Choroid plexus epithelial cell (primary cell): ENCODE results near the gene KCNQ1.

Source experiments
- DNase-seq: peaks from one replicate; pipeline ENCODE4 v3.0.0-alpha.2; 2010; ENCODE audit warnings: low read depth
- H3K4me3 ChIP-seq: 2 replicates; pipeline ENCODE4 v1.5.1; 2011; ENCODE audit warnings: low read depth, mild to moderate bottlenecking, control low read depth, low read length, moderate library complexity
- CTCF ChIP-seq: conservative IDR thresholded peaks from 2 replicates; pipeline ENCODE4 v1.5.1; 2011; ENCODE audit warnings: low read depth, mild to moderate bottlenecking, control low read depth, inconsistent platforms, low read length, moderate library complexity

The KCNQ1 gene

GRCh38 chr11:2684581-2684980 lies 239.8 kb downstream of the KCNQ1 start:
- DNase-seq = no peak
- H3K4me3 ChIP-seq = no peak overlapping the region
- no peak for TF ChIP-seq CTCF

- no peak for DNase-seq
- TF ChIP-seq CTCF = no peak
- no peak overlapping the region for H3K4me3 ChIP-seq
Observed at GRCh38 chr11:2685051-2685450, 240.2 kb downstream of the KCNQ1 start.

GRCh38 chr11:2685566-2686359 lies 241.0 kb downstream of the KCNQ1 start:
- no peak for TF ChIP-seq CTCF
- DNase-seq = no peak
- H3K4me3 ChIP-seq = no peak overlapping the region

- TF ChIP-seq CTCF = no peak
- no peak overlapping the region for H3K4me3 ChIP-seq
- no peak for DNase-seq
Observed at GRCh38 chr11:2686360-2687222, 241.8 kb downstream of the KCNQ1 start.

- no peak for DNase-seq
- TF ChIP-seq CTCF = no peak
- H3K4me3 ChIP-seq = no peak overlapping the region
Observed at GRCh38 chr11:2687223-2687530, 242.4 kb downstream of the KCNQ1 start.

GRCh38 chr11:2687782-2688191 lies 243.0 kb downstream of the KCNQ1 start:
- no peak overlapping the region for H3K4me3 ChIP-seq
- no peak for DNase-seq
- TF ChIP-seq CTCF = no peak
